HepG2 (cell line): Measurements from ENCODE around the gene PRICKLE2. TPM values are rescaled to one million over a fixed set of nuclear protein-coding genes. Genes with fewer than 3 reads are reported as not detected.

ENCODE experiments used
- ATAC-seq: fragments of 200-7000 bp; cut with Tn5 transposase; 3 replicates; pipeline ENCODE4 v1.9.1; 2020; ENCODE audit warnings: mild to moderate bottlenecking, moderate library complexity
- BruUV-seq: library from RNA; stranded (reverse); fragments of 400-500 nt; replicated peaks from 2 replicates; lab custom pipeline; 2021; lab: Mats Ljungman, UMichigan
- CTCF ChIA-PET: fragments of 300-600 bp; formaldehyde crosslinking; extraction: SDS; loops from one replicate; lab custom pipeline; 2021; ENCODE audit warnings: low total read pairs, inconsistent platforms, low intra/inter-chr PET ratio; lab: Yijun Ruan, JAX
- POLR2A ChIA-PET: fragments of 350-600 bp; sonication (Branson Sonifier 250); formaldehyde crosslinking; loops from one replicate; lab custom pipeline; 2020; ENCODE audit warnings: antibody characterized with exemption, inconsistent platforms; lab: Yijun Ruan, JAX
- DNase-seq: peaks from one replicate; pipeline ENCODE4 v3.0.0-alpha.2; 2015; ENCODE audit warnings: low spot score
- FAIRE-seq: peaks from 3 replicates; lab custom pipeline; 2011; peaks lifted over from hg19 to GRCh38; lab: Jason Lieb, UNC
- H2AFZ ChIP-seq: one replicate; pipeline ENCODE4 v1.6.1; 2011; ENCODE audit warnings: low read length, inconsistent platforms
- H3K27ac ChIP-seq: fragments of 300-600 bp; 3 replicates; pipeline ENCODE4 v1.8.0; 2011; ENCODE audit warnings: mixed run types, mild to moderate bottlenecking, mixed read lengths, low read length, inconsistent platforms; ENCODE audit not compliant: insufficient read depth; ENCODE audit errors: extremely low read length
- H3K27me3 ChIP-seq, 2 experiments: fragments of 200-600 bp in 1 of 2; 2 replicates in 1 of 2; 3 replicates in 1 of 2; pipeline versions ENCODE4 v1.6.0 to v1.8.0; 2011; ENCODE audit warnings: low read length in 2 of 2, mild to moderate bottlenecking in 2 of 2, moderate library complexity in 2 of 2, inconsistent platforms in 1 of 2; ENCODE audit not compliant: insufficient read depth in 2 of 2, control insufficient read depth in 1 of 2
- H3K36me3 ChIP-seq, 2 experiments: fragments of 200-600 bp in 1 of 2; replicated peaks in 1 of 2; 2 replicates in 1 of 2; 3 replicates in 1 of 2; pipeline versions ENCODE4 v1.5.1 to v1.8.0; 2011; ENCODE audit warnings: low read length in 2 of 2, inconsistent platforms in 1 of 2; ENCODE audit not compliant: insufficient read depth in 2 of 2, control insufficient read depth in 1 of 2
- H3K4me1 ChIP-seq: 2 replicates; pipeline ENCODE4 v1.5.1; 2012; ENCODE audit warnings: low read length, inconsistent platforms; ENCODE audit not compliant: insufficient read depth
- H3K4me2 ChIP-seq: 2 replicates; pipeline ENCODE4 v1.6.0; 2011; ENCODE audit warnings: low read depth, low read length, inconsistent platforms
- H3K4me3 ChIP-seq, 3 experiments: fragments of 200-600 bp in 1 of 3; sonication (generic), shearing (Covaris generic) in 1 of 3; replicated peaks in 1 of 3; 2 replicates each; pipeline ENCODE4 v1.5.1; 2011 to 2016; ENCODE audit warnings: low read length in 3 of 3, inconsistent platforms in 2 of 3, low read depth in 2 of 3, mild to moderate bottlenecking in 2 of 3, control low read depth in 1 of 3, mixed read lengths in 1 of 3; ENCODE audit not compliant: insufficient read depth in 1 of 3
- H3K79me2 ChIP-seq: one replicate; pipeline ENCODE4 v1.6.1; 2011; ENCODE audit warnings: low read length, inconsistent platforms; ENCODE audit not compliant: insufficient read depth
- H3K9ac ChIP-seq: 2 replicates; pipeline ENCODE4 v1.6.0; 2011; ENCODE audit warnings: mild to moderate bottlenecking, low read depth, low read length, inconsistent platforms; ENCODE audit not compliant: insufficient read depth
- H3K9me3 ChIP-seq: 2 replicates; pipeline ENCODE4 v1.5.1; 2012; ENCODE audit warnings: mild to moderate bottlenecking, low read length
- H4K20me1 ChIP-seq: 2 replicates; pipeline ENCODE4 v1.6.0; 2011; ENCODE audit warnings: inconsistent platforms, mild to moderate bottlenecking, low read length, moderate library complexity; ENCODE audit not compliant: insufficient read depth
- GFI1 ChIP-seq: sonication (generic); formaldehyde crosslinking; IDR thresholded peaks from 2 replicates; pipeline ENCODE4 v1.5.0; 2020; ENCODE audit warnings: missing genetic modification reagents, mild to moderate bottlenecking, borderline replicate concordance
- HOMEZ ChIP-seq: IDR thresholded peaks from 2 replicates; pipeline ENCODE4 v1.6.1; 2016; ENCODE audit warnings: low read depth
- IRF9 ChIP-seq: sonication (generic); formaldehyde crosslinking; IDR thresholded peaks from 2 replicates; pipeline ENCODE4 v1.8.0; 2022; ENCODE audit warnings: missing genetic modification reagents, mild to moderate bottlenecking, borderline replicate concordance
- ZC3H4 ChIP-seq: sonication (generic); formaldehyde crosslinking; IDR thresholded peaks from 2 replicates; pipeline ENCODE4 v1.4.0; 2020; ENCODE audit warnings: missing genetic modification reagents, borderline replicate concordance
- in situ Hi-C: cut with HindIII; loops from 2 replicates; pipeline ENCODE4 v1.10.0; 2017; ENCODE audit warnings: low pct_unique_long_range_greater_than_20kb; ENCODE audit not compliant: extremely low pct_ligation_motif_present
- intact Hi-C: fragments of 100-400 bp; cut with micrococcal nuclease; formaldehyde crosslinking; loops from one replicate; pipeline ENCODE4 v1.10.0; 2022; ENCODE audit not compliant: unreplicated experiment
- polyA plus RNA-seq, 8 experiments: library from polyadenylated mRNA; depleted of rRNA in 3 of 8; stranded (reverse) in 7 of 8; unstranded in 1 of 8; fragments of >200 nt; fragmentation: Illumina TruSeq in 4 of 8; extraction: Trizol in 4 of 8; gene quantifications; 2 replicates each; pipeline versions ENCODE4 v1.2.1 to v1.2.3, GENCODE V29; 2011 to 2016; ENCODE audit warnings: low read depth in 4 of 8, missing spikeins in 1 of 8, mixed read lengths in 1 of 8; ENCODE audit not compliant: insufficient read depth in 1 of 8
- total RNA-seq, 5 experiments: library from RNA; depleted of rRNA; stranded (reverse); fragments of >200 nt; fragmentation: Illumina TruSeq; extraction: Trizol; gene quantifications; 2 replicates each; pipeline ENCODE4 v1.2.3, GENCODE V29; 2016; ENCODE audit warnings: low read depth in 1 of 5

Gene PRICKLE2
- total and polyA plus RNA-seq, 2 of the 13 experiments (the other 11 are each of a cell fraction or from before 2014, with no cell fraction given), result 0.01 to 0.07 TPM

- TF ChIP-seq GFI1 (CRISPR knock-in tag), result peak; percentile 86; the same call in 1 of the 2 replicates
Observed at GRCh38 chr3:64107190-64107589, 118.1 kb downstream of the PRICKLE2 start (continued).

- Histone ChIP-seq H3K27ac (no peak overlapping the region), H3K36me3 (no peaks in the 10 kb centered on the region), H3K4me3 (no peak overlapping the region), H3K4me2 (no peak overlapping the region), H2AFZ (no peak overlapping the region), H3K9ac (no peak overlapping the region), H3K27me3 (no peaks in the 10 kb centered on the region), H4K20me1 (no peaks in the 10 kb centered on the region), H3K79me2 (no peaks in the 10 kb centered on the region), H3K4me1 (peaks cover 43% of the 10 kb centered on the region), H3K9me3 (no peaks in the 10 kb centered on the region)
- ATAC-seq (no peak), FAIRE-seq (no peak), DNase-seq (no peak)
- ChIA-PET POLR2A (no interaction called here), CTCF (no interaction called here)
- BruUV-seq, result no TSS peak
- in situ Hi-C loops, result no loop called here
- intact Hi-C loops, result no loop called here
- TF ChIP-seq IRF9 (CRISPR knock-in tag) (no peak), ZC3H4 (CRISPR knock-in tag) (no peak), HOMEZ (CRISPR knock-in tag) (no peak)
Observed at GRCh38 chr3:64105816-64106215, 119.5 kb downstream of the PRICKLE2 start.
